ENCODE results near the gene TNNC2.

TNNC2 gene

GRCh38 chr20:45782890-45783289, 44.2 kb downstream of the TNNC2 start:
- no peaks in the 10 kb centered on the region for H3K9me3 ChIP-seq (ENCODE audit: control insufficient read depth, insufficient read depth, low read length)
- H3K27me3 ChIP-seq (ENCODE audit: control insufficient read depth, insufficient read depth, low read length): no peaks in the 10 kb centered on the region
- no peak overlapping the region for H3K27ac ChIP-seq (ENCODE audit: low read length)
- no peak for DNase-seq (ENCODE audit: low read depth, low spot score)
- WGBS (ENCODE audit: insufficient coverage, insufficient read length): no CpG with 5 or more reads among the region's 4 CpGs
- H3K4me3 ChIP-seq (ENCODE audit: low read length): no peak overlapping the region
- no peaks in the 10 kb centered on the region for H3K36me3 ChIP-seq (ENCODE audit: control insufficient read depth, insufficient read depth, low read length)
- H3K4me1 ChIP-seq (ENCODE audit: control insufficient read depth, insufficient read depth, low read length): no peaks in the 10 kb centered on the region

GRCh38 chr20:45781391-45781931, 45.7 kb downstream of the TNNC2 start:
- Histone ChIP-seq H3K27ac (ENCODE audit: low read length) (no peak overlapping the region), H3K9me3 (ENCODE audit: control insufficient read depth, insufficient read depth, low read length) (no peaks in the 10 kb centered on the region), H3K4me3 (ENCODE audit: low read length) (no peak overlapping the region), H3K36me3 (ENCODE audit: control insufficient read depth, insufficient read depth, low read length) (no peaks in the 10 kb centered on the region), H3K27me3 (ENCODE audit: control insufficient read depth, insufficient read depth, low read length) (no peaks in the 10 kb centered on the region), H3K4me1 (ENCODE audit: control insufficient read depth, insufficient read depth, low read length) (no peaks in the 10 kb centered on the region)
- no peak for DNase-seq (ENCODE audit: low read depth, low spot score)
- no CpG with 5 or more reads among the region's 4 CpGs for WGBS (ENCODE audit: insufficient coverage, insufficient read length)

- DNase-seq (ENCODE audit: low read depth, low spot score): no peak
- Histone ChIP-seq H3K36me3 (ENCODE audit: control insufficient read depth, insufficient read depth, low read length) (no peaks in the 10 kb centered on the region), H3K27me3 (ENCODE audit: control insufficient read depth, insufficient read depth, low read length) (no peaks in the 10 kb centered on the region), H3K27ac (ENCODE audit: low read length) (no peak overlapping the region), H3K4me1 (ENCODE audit: control insufficient read depth, insufficient read depth, low read length) (no peaks in the 10 kb centered on the region), H3K4me3 (ENCODE audit: low read length) (no peak overlapping the region), H3K9me3 (ENCODE audit: control insufficient read depth, insufficient read depth, low read length) (no peaks in the 10 kb centered on the region)
- WGBS (ENCODE audit: insufficient coverage, insufficient read length): no CpG with 5 or more reads among the region's 4 CpGs
Observed at GRCh38 chr20:45780159-45780558, 47.0 kb downstream of the TNNC2 start.

GRCh38 chr20:45779011-45779915, 47.8 kb downstream of the TNNC2 start:
- Histone ChIP-seq H3K36me3 (ENCODE audit: control insufficient read depth, insufficient read depth, low read length) (no peaks in the 10 kb centered on the region), H3K4me1 (ENCODE audit: control insufficient read depth, insufficient read depth, low read length) (no peaks in the 10 kb centered on the region), H3K27me3 (ENCODE audit: control insufficient read depth, insufficient read depth, low read length) (no peaks in the 10 kb centered on the region), H3K4me3 (ENCODE audit: low read length) (no peak overlapping the region), H3K27ac (ENCODE audit: low read length) (no peak overlapping the region), H3K9me3 (ENCODE audit: control insufficient read depth, insufficient read depth, low read length) (no peaks in the 10 kb centered on the region)
- WGBS (ENCODE audit: insufficient coverage, insufficient read length): no CpG with 5 or more reads among the region's 8 CpGs
- DNase-seq (ENCODE audit: low read depth, low spot score): no peak

GRCh38 chr20:45776931-45777330, 50.2 kb downstream of the TNNC2 start:
- no peak for DNase-seq (ENCODE audit: low read depth, low spot score)
- Histone ChIP-seq H3K27me3 (ENCODE audit: control insufficient read depth, insufficient read depth, low read length) (no peaks in the 10 kb centered on the region), H3K36me3 (ENCODE audit: control insufficient read depth, insufficient read depth, low read length) (no peaks in the 10 kb centered on the region), H3K9me3 (ENCODE audit: control insufficient read depth, insufficient read depth, low read length) (no peaks in the 10 kb centered on the region), H3K27ac (ENCODE audit: low read length) (no peak overlapping the region), H3K4me3 (ENCODE audit: low read length) (no peak overlapping the region), H3K4me1 (ENCODE audit: control insufficient read depth, insufficient read depth, low read length) (no peaks in the 10 kb centered on the region)
- WGBS (ENCODE audit: insufficient coverage, insufficient read length): no CpG with 5 or more reads among the region's 7 CpGs

GRCh38 chr20:45775411-45775810, 51.7 kb downstream of the TNNC2 start:
- no CpG with 5 or more reads among the region's 6 CpGs for WGBS (ENCODE audit: insufficient coverage, insufficient read length)
- DNase-seq (ENCODE audit: low read depth, low spot score): no peak

GRCh38 chr20:45774945-45775344, 52.2 kb downstream of the TNNC2 start:
- Histone ChIP-seq H3K9me3 (ENCODE audit: control insufficient read depth, insufficient read depth, low read length) (no peaks in the 10 kb centered on the region), H3K27me3 (ENCODE audit: control insufficient read depth, insufficient read depth, low read length) (no peaks in the 10 kb centered on the region), H3K27ac (ENCODE audit: low read length) (no peak overlapping the region), H3K36me3 (ENCODE audit: control insufficient read depth, insufficient read depth, low read length) (no peaks in the 10 kb centered on the region), H3K4me3 (ENCODE audit: low read length) (no peak overlapping the region), H3K4me1 (ENCODE audit: control insufficient read depth, insufficient read depth, low read length) (peaks cover 1% of the 10 kb centered on the region; the same call in 1 of the 2 replicates)
- WGBS (ENCODE audit: insufficient coverage, insufficient read length): no CpG with 5 or more reads among the region's 2 CpGs
- no peak for DNase-seq (ENCODE audit: low read depth, low spot score)

More at GRCh38 chr20:45775411-45775810, 51.7 kb downstream of the TNNC2 start:
- Histone ChIP-seq H3K9me3 (ENCODE audit: control insufficient read depth, insufficient read depth, low read length) (no peaks in the 10 kb centered on the region), H3K36me3 (ENCODE audit: control insufficient read depth, insufficient read depth, low read length) (no peaks in the 10 kb centered on the region), H3K27ac (ENCODE audit: low read length) (no peak overlapping the region), H3K4me3 (ENCODE audit: low read length) (no peak overlapping the region), H3K4me1 (ENCODE audit: control insufficient read depth, insufficient read depth, low read length) (peaks cover 1% of the 10 kb centered on the region; the same call in 1 of the 2 replicates), H3K27me3 (ENCODE audit: control insufficient read depth, insufficient read depth, low read length) (no peaks in the 10 kb centered on the region)
